Left lobe of liver (tissue), 2 donors: ENCODE results near the gene TMEM178B. TPM values are rescaled to one million over a fixed set of nuclear protein-coding genes. Genes with fewer than 3 reads are reported as not detected.
A peak's percentile ranks its signal among the peaks of the same experiment; 100 is the strongest.

Source experiments
- ATAC-seq: fragments of 200-7000 bp; cut with Tn5 transposase; one replicate; pipeline ENCODE4 v1.9.1; 2020; ENCODE audit warnings: mild to moderate bottlenecking, moderate library complexity
- DNase-seq: peaks from one replicate; pipeline ENCODE4 v3.0.0-alpha.2; 2020; ENCODE audit warnings: low spot score
- total RNA-seq: library from RNA; stranded (reverse); gene quantifications from one replicate; pipeline ENCODE4 v1.2.1, GENCODE V29; 2021
- donor health status: DM: no; HTN: no; CAD: no; lungs with moderate emphysema.
- donor health status: DM: no; HTN: yes; CAD: no.

TMEM178B gene
- total RNA-seq, 1 donor from 2014 or later: not detected

DNA sequence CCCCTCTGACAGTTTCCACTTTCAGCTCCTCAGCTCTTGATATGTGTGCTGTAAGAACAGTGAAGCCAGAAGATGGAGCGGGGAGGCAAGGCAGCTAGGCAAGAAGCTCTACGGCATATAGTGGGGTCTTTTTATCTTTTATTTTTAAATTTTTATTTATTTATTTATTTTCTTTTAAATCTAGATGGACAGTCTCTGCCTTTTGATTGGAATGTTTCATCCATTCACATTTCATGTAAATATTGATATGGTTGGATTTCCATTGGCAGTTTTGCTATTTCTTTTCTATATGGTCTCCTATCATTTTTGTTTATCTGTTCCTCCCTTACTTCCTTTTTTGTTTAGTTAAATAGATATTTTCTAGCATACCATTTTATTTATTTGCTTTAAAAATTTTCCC, 183.7 kb downstream of the TMEM178B start:
- ATAC-seq (no peak), DNase-seq (no peak)

DNA sequence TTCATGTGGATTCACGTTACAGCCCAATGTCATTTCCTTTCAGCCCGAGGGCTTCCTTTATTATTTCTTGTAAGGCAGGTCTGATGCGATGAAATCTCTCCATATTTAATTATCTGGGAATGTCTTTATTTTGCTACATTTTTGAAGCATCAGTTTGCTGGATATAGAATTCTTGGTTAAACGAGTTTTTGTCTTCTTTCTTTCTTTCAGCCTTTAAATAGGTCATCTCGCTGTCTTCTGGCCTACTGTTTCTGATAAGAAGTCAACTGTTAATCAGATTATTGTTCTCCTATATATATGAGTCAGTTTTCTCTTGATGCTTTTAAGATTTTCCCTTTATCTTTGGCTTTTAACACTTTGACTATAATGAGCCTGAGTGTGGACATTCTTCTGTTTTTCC, 184.7 kb downstream of the TMEM178B start:
- no peak for DNase-seq
- no peak for ATAC-seq

DNA sequence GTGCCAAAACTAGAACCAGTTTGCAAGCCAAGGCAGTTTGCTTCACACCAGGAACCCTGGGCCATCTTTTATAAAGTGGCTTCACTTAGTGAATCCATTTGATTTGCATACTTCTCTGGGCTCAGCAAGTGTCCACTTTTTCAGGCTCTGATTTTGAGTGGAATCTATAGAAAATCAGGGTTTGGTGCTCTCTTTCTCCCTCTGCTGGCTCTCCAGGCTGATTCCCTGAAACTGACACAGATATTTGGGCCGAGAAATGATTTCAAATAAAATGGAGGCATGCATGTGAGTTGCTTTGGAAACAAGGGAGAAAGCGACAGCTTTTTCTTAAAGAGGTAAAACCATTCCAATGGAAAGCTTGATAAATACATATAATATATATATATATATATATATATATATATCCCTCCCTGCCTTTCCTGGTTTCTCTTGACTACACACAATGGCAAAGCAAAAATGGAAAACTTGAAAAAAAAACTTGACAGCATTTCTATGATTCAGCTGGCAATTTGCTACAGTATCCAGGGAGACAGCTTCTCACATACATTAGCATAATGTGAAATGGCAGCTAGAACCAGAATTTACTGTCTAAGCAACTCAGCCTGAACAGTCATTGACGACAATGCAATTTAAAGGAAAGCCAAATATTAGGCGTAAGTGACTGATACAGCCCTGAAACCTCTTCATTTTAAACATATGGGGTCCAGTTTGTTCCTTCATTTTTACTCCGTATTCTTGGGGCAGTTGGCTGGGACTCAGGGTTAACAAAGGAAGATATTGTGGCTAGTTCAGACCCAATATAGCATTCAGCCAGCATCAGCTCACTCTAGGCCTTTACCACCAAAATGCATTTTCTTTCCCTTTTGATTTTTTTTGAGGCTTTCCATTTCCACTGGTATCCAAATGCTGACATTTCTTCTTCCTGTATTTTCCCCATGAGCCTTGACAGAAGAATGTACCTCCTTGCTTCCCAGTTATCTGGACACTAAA, 188.5 kb downstream of the TMEM178B start:
- no peak for DNase-seq
- no peak for ATAC-seq

DNA sequence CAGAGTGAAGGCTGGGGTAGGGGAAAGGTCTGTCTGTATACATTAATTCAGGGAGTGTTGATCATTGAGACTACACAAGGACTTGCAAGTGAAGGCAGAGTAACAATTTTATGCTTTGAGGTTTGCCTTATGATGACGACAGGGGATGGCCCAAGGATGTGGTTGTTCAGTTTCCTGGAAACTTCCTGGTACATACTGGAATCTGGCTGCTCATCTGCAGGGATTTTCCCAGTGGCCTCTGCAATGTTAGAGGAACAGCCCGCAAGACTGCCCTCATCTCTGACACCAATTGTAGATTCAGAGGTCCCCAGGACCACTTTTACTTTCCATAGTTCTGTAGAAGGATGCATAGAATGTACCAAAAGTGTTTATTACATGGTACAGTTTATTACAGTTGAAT, 189.6 kb downstream of the TMEM178B start:
- ATAC-seq: no peak
- no peak for DNase-seq

DNA sequence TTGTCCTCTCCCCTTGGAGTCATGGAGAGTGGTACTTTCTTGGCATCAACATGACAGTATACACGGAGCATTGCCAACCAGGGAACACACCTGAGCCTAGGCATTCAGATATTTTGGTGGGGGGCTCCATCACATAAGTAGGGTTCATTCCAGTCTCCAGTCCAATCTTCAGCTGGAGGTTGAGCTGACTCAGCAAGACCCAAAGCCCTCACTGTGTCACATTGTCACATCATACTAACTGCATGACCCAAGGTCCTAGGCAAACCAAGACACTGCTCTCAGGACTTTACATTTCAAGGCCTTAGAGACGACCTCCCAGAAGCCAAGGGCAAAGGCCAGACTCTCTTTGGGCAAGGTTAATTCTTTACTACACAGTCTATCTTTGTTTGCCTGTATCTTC, 190.1 kb downstream of the TMEM178B start:
- no peak for ATAC-seq
- DNase-seq: no peak

DNA sequence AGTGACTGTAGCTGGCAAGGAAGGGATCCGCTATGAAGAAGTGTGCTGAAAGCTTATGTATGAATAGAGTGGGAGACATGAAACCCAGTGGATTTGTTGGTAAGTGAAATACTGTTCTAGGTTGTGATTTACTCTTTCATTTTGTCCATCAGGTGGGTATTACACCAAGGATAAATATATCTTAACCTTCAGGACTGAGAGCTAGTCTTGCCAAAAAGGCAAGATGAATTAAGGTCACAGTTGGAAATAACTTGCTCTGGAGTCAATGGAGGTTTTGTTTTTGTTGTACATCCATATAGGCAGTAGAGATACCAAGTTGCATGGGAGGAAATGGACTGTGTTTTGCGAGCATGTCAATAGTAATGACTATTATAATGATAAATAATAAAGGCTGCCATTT, 190.6 kb downstream of the TMEM178B start:
- no peak for DNase-seq
- no peak for ATAC-seq

DNA sequence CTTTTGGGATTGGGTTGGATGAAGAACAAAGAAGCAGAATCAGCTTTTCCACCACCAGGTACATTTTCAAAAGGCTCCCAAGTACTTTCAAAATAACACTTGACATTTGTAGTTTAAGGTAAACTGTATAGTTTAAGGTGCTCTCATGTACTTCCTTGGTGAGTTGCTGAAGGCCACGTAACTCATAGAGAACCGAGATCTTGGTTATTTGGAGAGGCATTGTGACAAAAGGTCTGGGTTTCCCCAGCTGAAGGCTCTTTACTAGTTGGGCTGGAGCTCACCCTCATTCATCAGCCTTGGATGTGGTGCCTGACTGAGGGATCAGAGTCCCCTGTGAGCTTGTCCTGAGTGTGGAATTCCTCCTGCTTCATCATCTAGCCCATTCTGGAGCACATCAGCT, 191.8 kb downstream of the TMEM178B start:
- DNase-seq: no peak
- no peak for ATAC-seq

DNA sequence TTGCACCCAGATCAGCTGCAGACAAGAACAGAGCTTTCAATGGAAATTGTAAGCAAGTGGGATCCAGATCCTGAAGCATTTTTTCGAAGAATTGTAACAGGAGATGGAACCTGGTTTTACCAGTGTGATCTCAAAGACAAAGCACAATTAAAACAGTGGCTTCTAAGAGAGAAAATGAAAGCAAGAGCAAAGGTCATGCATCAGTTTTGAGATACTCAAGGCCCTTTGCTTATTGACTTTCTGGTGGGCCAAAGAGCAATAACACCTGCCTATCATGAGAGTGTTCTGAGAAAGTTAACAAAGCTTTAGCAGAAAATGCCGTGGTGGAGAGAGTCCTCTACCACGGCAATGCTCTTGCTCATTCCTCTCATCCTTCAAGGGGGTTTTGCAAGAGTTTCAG, 194.8 kb downstream of the TMEM178B start:
- no peak for ATAC-seq
- DNase-seq: no peak

DNA sequence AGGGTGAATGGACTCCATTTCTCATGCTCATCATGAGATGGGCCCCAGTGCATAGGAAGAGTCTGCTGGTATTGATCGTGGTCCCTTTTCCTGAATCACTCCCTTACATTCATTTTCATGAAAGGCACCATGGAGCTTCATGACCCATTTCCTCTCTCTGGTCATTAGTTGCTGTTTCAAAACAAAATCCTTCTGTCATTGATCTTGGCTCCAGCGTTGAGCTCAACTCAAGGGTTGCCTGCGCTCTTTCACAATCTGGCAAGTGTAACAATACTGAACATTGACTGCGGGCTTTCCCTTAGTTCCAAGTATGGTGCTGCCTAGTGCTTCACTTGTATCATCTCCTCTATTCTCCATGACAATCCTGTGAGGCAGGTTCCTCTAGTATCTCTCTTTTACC, 197.6 kb downstream of the TMEM178B start:
- peak; percentile 55 for ATAC-seq
- DNase-seq: no peak

DNA sequence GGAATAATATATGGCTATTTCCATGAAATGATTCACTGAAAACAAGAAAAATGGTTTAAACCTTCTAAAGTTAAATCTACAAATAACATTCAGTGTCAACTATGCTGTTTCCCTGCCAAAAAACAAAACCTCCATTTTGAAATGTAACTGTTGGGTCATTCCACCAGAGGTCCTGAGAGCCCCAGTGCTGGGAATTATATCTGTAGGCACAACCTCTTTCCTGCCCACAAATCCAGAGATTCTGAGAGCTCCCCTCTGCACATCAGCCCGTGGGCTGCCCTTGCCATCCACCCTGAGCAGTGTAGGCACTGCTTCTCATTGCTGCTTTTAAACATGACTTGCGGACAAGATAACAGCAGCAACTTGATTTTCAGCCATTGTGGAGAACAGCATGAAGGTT, 198.6 kb downstream of the TMEM178B start:
- no peak for DNase-seq
- no peak for ATAC-seq

DNA sequence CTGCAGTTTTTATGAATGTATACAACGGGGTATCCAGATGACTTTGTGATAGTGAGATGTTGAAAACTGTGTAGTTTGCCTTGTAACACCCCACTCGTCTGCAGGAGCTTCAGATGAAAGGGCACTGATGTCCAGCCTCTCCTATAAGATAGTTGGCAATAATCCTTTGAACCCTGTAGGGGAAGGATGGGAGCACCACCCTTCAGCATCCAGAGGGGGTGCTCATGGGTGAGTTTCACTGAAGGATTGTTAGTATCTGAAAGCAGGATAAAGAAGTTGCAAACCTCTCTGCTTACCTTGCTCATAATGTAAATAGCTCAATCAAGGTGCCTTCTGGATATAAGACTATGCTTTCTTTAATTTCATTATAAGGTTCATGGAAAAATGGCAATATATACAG, 201.5 kb downstream of the TMEM178B start:
- no peak for ATAC-seq
- no peak for DNase-seq

DNA sequence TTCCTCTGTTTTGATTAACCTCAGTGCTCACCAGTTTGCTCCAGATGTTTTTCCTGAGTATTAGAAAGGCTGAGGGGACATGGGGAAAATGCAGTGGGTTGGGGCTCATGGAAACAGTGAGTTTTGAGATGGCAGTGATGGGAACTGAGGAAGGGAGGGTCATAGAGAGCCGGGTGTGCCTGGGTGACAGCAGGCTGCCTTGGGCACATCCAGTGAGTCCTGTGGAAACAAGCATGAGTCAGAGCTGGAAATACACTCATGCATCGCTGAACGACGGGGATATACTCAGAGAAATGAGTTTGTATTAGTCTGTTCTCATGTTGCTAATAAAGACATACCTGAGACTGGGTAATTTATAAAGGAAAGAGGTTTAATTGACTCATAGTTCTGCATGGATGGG, 202.2 kb downstream of the TMEM178B start:
- ATAC-seq: no peak
- DNase-seq: no peak

DNA sequence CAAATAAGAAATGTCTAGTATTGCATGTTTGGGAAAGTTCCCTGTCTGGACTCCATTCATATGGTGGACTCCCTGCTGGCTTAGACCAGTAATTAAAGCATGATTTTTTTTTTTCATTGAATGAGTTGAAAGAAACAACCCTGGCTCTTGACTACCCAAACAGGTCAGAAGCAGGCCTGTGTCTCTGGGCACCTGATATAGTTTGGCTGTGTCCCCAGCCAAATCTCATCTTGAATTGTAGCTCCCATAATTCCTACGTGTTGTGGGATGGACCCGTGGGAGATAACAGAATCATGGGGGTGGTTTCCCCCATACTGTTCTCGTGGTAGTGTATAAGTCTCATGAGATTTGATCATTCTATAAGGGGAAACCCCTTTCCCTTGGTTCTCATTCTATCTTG, 206.2 kb downstream of the TMEM178B start:
- no peak for ATAC-seq
- no peak for DNase-seq

DNA sequence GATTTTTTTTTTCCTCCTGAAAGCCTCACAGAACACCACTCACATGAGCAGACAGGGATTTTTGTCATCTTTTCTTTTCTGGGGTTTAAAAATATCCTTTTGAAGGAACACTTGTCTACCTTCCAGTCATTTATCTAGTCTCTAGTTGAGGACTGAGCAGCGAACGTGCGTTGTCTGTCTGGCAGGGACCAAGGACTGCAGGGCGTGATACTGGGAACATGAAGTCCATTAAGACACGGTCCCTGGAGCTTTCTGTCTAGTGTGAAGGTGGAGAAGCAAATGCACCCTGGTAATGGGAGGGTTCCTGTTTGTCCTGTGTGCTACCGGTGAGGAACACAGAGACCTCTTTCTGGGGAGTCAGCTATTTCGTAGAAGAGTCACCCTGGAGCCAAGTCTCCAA, 207.4 kb downstream of the TMEM178B start:
- no peak for DNase-seq
- ATAC-seq: no peak

DNA sequence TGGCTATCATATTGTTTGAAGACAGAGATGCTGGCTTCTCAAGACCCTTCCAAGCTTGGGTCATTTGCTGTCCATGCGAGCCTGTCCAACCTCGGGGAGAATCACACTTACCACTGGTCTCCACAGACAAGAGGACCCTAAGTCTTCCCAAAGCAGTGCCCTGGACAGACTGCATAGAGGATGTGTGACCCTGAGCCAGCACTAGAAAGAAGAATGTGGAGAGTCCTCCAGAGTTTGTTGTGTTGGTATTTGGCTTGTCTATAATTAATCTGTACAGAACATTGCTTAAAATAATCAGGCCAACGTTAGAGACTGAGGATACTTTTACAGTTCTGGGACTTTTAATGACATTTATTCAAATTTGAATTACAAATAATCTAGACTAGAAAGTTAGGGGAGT, 212.7 kb downstream of the TMEM178B start:
- ATAC-seq (no peak), DNase-seq (no peak)

DNA sequence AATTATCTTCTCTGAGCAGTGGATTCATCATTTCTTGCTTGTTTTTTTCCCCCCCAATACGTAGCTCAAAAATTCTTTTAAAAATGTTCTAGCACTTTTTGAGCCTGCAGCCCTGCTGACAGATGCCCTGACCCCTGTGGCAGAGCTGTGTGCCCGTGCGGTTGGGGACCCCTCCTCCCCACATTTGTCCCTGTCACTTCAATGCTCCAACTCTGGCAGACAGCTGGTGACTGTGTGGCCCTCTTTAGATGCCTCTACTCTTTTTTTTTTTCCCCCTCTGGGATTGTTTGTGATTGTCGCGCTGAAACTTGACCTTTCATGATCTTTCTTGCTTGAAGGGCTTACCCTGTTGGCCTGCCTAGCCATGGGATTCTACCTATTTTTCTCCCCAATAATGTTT, 214.1 kb downstream of the TMEM178B start:
- no peak for DNase-seq
- ATAC-seq: no peak

DNA sequence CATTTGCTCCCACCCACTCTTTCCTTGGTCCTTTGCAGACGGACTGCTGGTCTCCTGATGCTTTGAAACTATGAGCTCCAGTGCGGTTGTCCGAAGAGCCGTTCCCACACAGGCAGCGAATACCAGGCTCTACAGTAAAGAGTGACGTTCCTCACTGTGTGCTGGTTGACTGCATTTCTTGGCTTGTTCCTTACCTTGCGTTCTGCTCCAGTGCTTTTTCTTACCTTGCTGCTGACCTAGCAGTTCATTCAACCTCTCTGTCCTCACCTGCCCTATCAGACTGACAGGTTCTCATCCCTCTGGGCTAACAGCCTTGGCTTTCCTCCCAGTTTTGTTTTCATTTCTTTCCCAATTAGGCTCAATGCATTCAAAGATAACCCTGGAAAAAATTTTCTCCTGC, 214.8 kb downstream of the TMEM178B start:
- DNase-seq: no peak

DNA sequence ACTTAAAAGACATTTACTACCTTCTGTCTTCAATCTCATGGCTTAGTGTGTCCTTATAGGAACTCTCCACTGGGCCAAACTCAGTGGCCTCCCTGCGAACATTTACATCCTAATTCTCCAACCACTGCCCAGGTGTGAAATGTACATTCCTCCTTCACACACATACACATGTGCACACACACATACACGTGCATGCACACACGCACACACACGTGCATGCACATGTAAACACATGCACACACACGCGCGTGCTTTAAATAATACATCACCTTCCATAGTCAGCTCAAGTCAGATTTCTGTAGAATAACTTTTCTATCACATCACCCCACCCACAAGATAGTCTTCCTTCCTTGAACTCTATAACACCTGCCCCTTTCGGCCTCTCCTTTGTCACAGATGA, 216.5 kb downstream of the TMEM178B start:
- ATAC-seq (no peak), DNase-seq (no peak)

More for the DNA sequence above, 214.8 kb downstream of the TMEM178B start:
- ATAC-seq: no peak

DNA sequence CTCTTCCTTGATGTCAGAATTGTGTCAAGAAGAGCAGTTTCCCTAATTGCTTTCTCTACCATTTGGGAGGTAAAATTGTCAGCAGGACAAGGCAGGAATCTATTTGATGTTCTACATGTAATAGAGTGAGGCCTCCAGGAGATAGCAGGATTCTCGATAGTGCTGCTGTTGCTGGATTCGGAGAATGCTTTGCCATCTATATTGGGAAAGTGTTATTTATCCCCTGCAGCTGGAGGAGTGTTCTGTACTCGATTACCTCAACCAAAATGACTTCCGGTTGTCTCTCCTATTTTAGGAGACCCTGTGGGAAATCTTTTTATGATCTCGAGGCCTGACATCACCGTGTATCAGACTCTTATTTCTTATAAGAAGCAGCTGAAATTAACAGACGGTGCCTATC, 217.1 kb downstream of the TMEM178B start:
- DNase-seq: no peak
- no peak for ATAC-seq

DNA sequence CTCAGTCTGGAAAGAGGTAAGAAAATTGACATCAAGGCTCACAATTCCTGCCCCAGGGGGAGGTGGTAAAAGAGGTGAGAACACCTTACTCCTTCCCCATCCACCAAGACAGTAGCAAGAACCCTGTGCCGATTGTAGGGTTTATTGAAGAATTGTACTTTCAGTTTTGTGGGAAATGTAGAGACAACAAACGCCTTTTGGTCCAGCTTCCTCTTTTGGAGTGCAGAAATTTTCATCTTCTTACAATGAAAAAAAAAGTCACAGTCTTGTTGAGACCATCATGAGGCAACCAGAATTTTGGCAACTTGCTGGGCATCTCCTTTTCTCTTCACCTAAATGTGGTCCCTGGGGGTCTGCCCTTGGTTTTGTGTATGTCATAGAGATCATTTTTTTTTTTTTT, 217.7 kb downstream of the TMEM178B start:
- no peak for DNase-seq
- no peak for ATAC-seq

DNA sequence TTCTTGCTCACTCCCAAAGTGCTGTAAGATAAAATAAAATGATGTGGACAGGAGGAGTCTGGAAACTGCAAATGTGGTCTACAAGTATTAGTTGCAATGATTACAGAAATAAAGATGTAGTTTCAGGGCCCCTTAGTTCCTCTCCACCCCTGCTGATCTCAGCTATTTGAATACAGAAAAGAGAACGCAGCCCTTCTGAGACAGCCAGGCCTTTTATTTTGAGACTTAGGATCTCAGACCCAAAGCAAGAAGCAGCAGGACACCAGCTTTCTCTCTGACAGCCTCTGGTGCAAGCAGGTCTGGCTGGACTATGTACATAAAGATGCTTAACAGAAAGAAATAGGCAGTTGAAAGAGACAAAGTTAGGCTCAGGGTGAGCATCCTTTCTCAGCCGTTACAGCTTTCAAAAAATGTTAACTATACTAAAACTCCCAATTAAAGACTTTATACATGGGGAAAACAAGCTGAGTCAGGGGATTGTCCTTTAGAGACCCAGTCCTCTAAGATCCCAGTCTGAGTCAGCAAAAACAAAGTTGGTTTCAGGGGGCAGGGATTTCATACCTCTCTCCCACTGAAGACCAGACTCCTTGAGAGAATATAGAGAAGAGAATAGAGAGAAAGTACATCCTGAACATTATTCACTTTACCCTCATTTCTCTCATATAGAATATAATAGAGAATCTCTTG, 220.4 kb downstream of the TMEM178B start:
- ATAC-seq (no peak), DNase-seq (no peak)

DNA sequence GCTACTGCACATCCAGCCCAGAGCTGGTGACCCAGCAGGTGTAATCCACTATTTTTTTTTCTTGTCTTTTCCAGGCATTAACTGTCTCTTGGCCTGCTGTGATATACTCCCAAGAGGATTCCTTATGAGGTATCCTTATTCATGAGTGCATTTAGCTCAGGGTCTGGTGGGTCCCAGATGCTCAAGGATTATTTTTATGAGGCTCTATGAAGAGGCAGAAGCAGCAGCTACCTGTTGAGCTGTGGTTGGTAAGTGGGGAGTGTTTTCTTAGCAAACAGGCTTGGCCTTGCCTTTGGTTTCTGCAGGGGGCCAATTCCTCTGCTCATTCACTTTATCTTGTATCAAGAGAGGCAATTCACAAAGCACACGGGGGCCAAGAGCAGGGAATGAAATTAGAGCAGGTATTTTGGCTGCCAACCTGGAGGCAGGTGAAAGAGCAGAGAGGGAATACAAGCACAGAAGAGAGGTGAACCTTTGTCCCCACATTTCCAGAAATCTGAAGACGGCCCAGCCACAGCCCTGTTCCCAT, 221.6 kb downstream of the TMEM178B start:
- no peak for DNase-seq
- no peak for ATAC-seq
